SH-SY5Y (cell line): ENCODE data around the gene TNFAIP8L1.

Experiments used
- GATA2 ChIP-seq: IDR thresholded peaks from 2 replicates; pipeline ENCODE4 v1.6.1; 2011; ENCODE audit warnings: mild to moderate bottlenecking, low read depth, low read length
- GATA3 ChIP-seq: IDR thresholded peaks from 2 replicates; pipeline ENCODE4 v1.6.1; 2011; ENCODE audit warnings: low read depth, mild to moderate bottlenecking, low read length, moderate library complexity

DNA sequence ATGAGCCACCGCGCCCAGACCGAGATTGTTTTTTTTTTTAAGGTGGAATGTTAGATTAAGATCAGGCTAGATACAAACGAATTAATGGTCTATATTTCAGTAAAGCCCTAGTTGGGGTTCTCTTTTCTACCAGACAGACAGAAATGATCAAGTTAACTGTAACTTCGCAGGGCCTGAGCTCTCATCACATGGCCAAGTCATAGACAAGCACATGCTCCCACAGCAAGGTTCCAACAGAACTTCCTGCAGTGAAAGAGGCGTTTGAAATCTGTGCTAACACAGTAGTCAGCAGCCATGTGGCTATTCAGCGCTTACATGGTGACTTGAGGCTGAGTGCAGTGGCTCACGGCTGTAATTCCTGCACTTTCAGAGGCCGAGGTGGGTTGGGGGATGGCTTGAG lies 45.1 kb upstream of the TNFAIP8L1 start:
- TF ChIP-seq GATA3 (no peak), GATA2 (no peak)
